Measurements from ENCODE around the gene PDE6A. TPM values are rescaled to one million over a fixed set of nuclear protein-coding genes. Genes with fewer than 3 reads are reported as not detected.

The PDE6A gene
- total RNA-seq, 2 experiments from 2014 or later = not detected

- CTCF ChIA-PET = no interaction called here
- peaks cover 5% of the 10 kb centered on the region for H3K4me1 Mint-ChIP-seq
Observed at GRCh38 chr5:149932445-149933350, 11.9 kb downstream of the PDE6A start.

DNA sequence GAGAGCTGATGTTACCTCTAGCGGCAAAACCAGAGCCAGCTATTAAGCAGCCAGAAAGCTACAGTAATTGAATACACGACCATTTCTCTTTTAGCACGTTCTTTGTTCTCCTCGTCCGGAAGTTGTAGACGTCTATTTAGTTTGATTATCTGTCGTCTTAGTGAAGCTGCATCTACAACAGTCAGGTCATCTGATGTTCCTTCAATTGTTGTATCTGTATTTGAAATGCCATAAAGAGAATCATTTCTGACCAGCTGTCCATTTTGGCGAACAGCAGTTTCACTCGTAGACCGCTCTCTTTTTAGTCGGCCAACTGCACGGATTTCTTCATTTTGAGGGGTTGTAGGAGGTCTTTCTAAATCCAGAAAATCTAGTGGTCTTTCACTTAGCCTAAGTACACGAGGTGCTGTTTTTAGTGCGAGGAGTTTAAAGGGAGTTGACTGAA, 12.6 kb downstream of the PDE6A start:
- no peak overlapping the region for H3K4me3 Mint-ChIP-seq
- no peak for DNase-seq
- CTCF ChIA-PET = no interaction called here
- POLR2A ChIA-PET = no interaction called here
- no peak overlapping the region for H3K27ac Mint-ChIP-seq
- H3K4me1 Mint-ChIP-seq = peaks cover 4% of the 10 kb centered on the region
- peaks cover 37% of the 10 kb centered on the region for H3K27me3 Mint-ChIP-seq
- H3K36me3 Mint-ChIP-seq (ENCODE audit: low read depth) = no peaks in the 10 kb centered on the region
- no peaks in the 10 kb centered on the region for H3K9me3 Mint-ChIP-seq

More at GRCh38 chr5:149932445-149933350, 11.9 kb downstream of the PDE6A start:
- Mint-ChIP-seq H3K27me3 (peaks cover 38% of the 10 kb centered on the region), H3K27ac (no peak overlapping the region), H3K9me3 (no peaks in the 10 kb centered on the region), H3K36me3 (ENCODE audit: low read depth) (no peaks in the 10 kb centered on the region), H3K4me3 (no peak overlapping the region)
- DNase-seq = no peak
- POLR2A ChIA-PET = no interaction called here

GRCh38 chr5:149930749-149931574, 13.6 kb downstream of the PDE6A start:
- CTCF ChIA-PET = no interaction called here
- Mint-ChIP-seq H3K27ac (no peak overlapping the region), H3K4me3 (no peak overlapping the region), H3K9me3 (no peaks in the 10 kb centered on the region), H3K4me1 (peaks cover 3% of the 10 kb centered on the region), H3K27me3 (peaks cover 34% of the 10 kb centered on the region), H3K36me3 (ENCODE audit: low read depth) (no peaks in the 10 kb centered on the region)
- no peak for DNase-seq
- POLR2A ChIA-PET = no interaction called here

DNA sequence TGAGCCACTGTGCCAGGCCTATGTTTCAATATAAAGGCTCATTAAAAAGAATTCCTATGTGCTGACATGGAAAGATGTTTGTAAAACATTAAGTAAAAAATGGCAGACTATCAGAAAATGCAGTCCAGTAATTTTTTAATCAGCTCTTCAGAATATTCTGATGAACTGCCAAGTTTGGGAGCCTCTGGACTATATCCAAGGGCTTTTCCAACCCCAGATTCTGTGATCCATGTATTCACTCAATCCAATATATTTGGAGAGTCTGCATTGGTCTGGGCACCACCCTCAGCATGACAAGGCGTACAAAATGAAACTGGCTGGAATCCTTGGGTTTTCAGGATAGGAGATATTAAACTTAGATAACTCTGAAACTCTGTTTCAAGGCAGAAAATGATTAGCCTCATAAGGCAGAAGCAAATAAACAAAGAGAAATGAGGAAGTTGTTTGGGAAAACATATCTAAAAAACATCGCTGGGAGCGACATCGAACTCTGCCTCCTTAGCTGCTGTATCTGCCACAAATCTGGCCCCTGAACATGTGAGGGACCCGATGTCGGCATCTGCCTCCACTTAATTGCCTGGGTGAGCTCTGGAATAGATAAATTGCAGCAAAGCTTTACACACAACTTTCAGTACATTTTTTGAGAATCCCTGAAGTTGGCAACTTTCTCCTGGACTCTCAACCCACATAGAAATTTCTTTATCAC, 14.4 kb downstream of the PDE6A start:
- POLR2A ChIA-PET = no interaction called here

GRCh38 chr5:149924486-149924885, 20.1 kb downstream of the PDE6A start:
- Mint-ChIP-seq H3K27ac (no peak overlapping the region), H3K36me3 (ENCODE audit: low read depth) (no peaks in the 10 kb centered on the region), H3K9me3 (no peaks in the 10 kb centered on the region), H3K27me3 (peaks cover 6% of the 10 kb centered on the region), H3K4me3 (no peak overlapping the region), H3K4me1 (no peaks in the 10 kb centered on the region)
- CTCF ChIA-PET = no interaction called here
- no peak for DNase-seq
- POLR2A ChIA-PET = no interaction called here

More for the DNA sequence above, 14.4 kb downstream of the PDE6A start:
- no peaks in the 10 kb centered on the region for H3K9me3 Mint-ChIP-seq
- H3K27ac Mint-ChIP-seq = no peak overlapping the region
- H3K27me3 Mint-ChIP-seq = peaks cover 29% of the 10 kb centered on the region
- peaks cover 3% of the 10 kb centered on the region for H3K4me1 Mint-ChIP-seq
- DNase-seq = no peak
- H3K4me3 Mint-ChIP-seq = no peak overlapping the region
- CTCF ChIA-PET = no interaction called here
- H3K36me3 Mint-ChIP-seq (ENCODE audit: low read depth) = no peaks in the 10 kb centered on the region

DNA sequence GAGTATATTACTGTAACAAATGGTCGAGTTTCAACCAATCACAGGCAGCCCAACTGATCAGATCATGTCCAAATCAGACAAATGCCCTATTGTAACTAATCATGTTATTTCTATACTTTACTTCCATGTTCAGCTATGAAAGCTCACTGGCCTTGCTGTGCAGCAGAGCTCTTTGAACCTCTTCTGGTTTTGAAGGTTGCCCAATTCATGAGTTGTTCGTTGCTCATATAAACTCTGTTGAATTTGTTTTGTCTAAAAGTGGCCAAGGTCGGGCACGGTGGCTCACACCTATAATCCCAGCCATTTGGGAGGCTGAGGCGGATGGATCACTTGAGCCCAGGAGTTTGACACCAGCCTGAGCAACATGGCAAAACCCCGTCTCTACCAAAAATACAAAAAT, 21.6 kb downstream of the PDE6A start:
- ChIA-PET POLR2A (no interaction called here), CTCF (no interaction called here)
- Mint-ChIP-seq H3K36me3 (ENCODE audit: low read depth) (no peaks in the 10 kb centered on the region), H3K27me3 (peaks cover 8% of the 10 kb centered on the region), H3K27ac (no peak overlapping the region), H3K4me1 (no peaks in the 10 kb centered on the region), H3K9me3 (no peaks in the 10 kb centered on the region), H3K4me3 (no peak overlapping the region)
- no peak for DNase-seq

- Mint-ChIP-seq H3K36me3 (ENCODE audit: low read depth) (no peaks in the 10 kb centered on the region), H3K4me1 (no peaks in the 10 kb centered on the region), H3K9me3 (no peaks in the 10 kb centered on the region), H3K4me3 (no peak overlapping the region), H3K27ac (no peak overlapping the region), H3K27me3 (peaks cover 12% of the 10 kb centered on the region)
- ChIA-PET CTCF (no interaction called here), POLR2A (no interaction called here)
- no peak for DNase-seq
Observed at GRCh38 chr5:149921597-149921996, 23.0 kb downstream of the PDE6A start.

GRCh38 chr5:149917073-149917676, 27.4 kb downstream of the PDE6A start:
- Mint-ChIP-seq H3K4me1 (peaks cover 11% of the 10 kb centered on the region), H3K4me3 (no peak overlapping the region), H3K36me3 (ENCODE audit: low read depth) (no peaks in the 10 kb centered on the region), H3K27ac (no peak overlapping the region), H3K9me3 (no peaks in the 10 kb centered on the region), H3K27me3 (peaks cover 22% of the 10 kb centered on the region)
- ChIA-PET POLR2A (no interaction called here), CTCF (interaction anchor here (1.1 to 1.2 kb wide), 2 partner anchors 44 to 64 kb away, joined by 3 read pairs; no protein-coding TSS in a partner anchor)
- no peak for DNase-seq

DNA sequence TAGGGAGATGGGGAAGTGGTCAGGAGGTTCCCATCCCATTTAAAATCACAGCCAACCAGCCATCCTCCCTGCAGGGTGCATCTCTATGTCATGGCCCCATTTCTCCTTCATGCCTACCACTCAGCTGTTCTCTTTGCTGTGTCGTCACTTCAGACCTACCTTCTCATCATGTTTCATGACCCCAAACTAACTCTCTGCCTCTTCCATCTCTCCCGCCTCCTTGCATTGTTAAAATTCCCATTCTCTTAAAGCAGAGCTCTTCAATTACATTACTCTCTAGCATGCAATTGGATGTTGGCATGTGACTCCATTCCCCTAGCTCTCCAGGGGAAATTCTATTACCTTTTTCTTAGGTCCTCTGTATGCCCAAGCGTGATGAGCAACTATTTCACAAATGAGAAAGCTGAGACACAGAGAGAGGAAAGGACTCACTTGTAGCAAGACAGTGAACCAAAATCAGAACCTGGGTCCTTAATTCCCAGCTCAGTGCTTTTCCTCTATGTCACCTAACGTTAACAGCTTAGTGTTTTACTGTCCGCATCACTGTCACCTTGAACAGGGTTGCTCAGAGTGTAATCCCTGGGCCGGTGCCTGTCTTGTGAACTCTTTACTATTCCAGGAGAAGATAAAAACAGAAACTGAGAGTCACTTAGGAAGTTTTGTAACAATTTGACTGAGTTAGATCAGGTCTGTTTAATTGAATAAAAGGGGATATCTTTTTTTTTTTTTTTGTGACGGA, 28.1 kb downstream of the PDE6A start:
- Mint-ChIP-seq H3K9me3 (no peaks in the 10 kb centered on the region), H3K4me3 (no peak overlapping the region), H3K36me3 (ENCODE audit: low read depth) (no peaks in the 10 kb centered on the region), H3K4me1 (peaks cover 11% of the 10 kb centered on the region), H3K27me3 (peaks cover 25% of the 10 kb centered on the region), H3K27ac (no peak overlapping the region)
- no peak for DNase-seq
- ChIA-PET CTCF (no interaction called here), POLR2A (no interaction called here)

GRCh38 chr5:149915392-149916260, 29.0 kb downstream of the PDE6A start:
- Mint-ChIP-seq H3K27ac (no peak overlapping the region), H3K9me3 (no peaks in the 10 kb centered on the region), H3K4me3 (no peak overlapping the region), H3K27me3 (peaks cover 26% of the 10 kb centered on the region), H3K4me1 (peaks cover 11% of the 10 kb centered on the region), H3K36me3 (ENCODE audit: low read depth) (no peaks in the 10 kb centered on the region)
- CTCF ChIA-PET = interaction anchor here (1.2 kb wide), 1 partner anchor 63 kb away, joined by 3 read pairs; no protein-coding TSS in a partner anchor
- POLR2A ChIA-PET = no interaction called here
- DNase-seq = no peak

- no peak for DNase-seq
- Mint-ChIP-seq H3K9me3 (no peaks in the 10 kb centered on the region), H3K27me3 (peaks cover 37% of the 10 kb centered on the region), H3K27ac (no peak overlapping the region), H3K4me1 (peaks cover 11% of the 10 kb centered on the region), H3K36me3 (ENCODE audit: low read depth) (no peaks in the 10 kb centered on the region), H3K4me3 (no peak overlapping the region)
- ChIA-PET CTCF (interaction anchor here (0.6 to 2.1 kb wide), 3 partner anchors 46 to 61 kb away, joined by 3 to 7 read pairs (median 3); partner anchors contain the start of gene SLC26A2), POLR2A (no interaction called here)
Observed at GRCh38 chr5:149913436-149914419, 30.9 kb downstream of the PDE6A start.

All from activated CD4-positive, alpha-beta memory T cell treated with anti-CD3 and anti-CD28 coated beads, Interleukin-2, amount 10 ng/mL, durations not matched to agents 7 days and 5 days (primary cell).